ENCODE measurements around the gene SSBP4.

Gene SSBP4

GRCh38 chr19:18421371-18421959 is 2.3 kb downstream of the SSBP4 start:
- no peak for DNase-seq (ENCODE audit: low spot score)

GRCh38 chr19:18422530-18423191 is 3.5 kb downstream of the SSBP4 start:
- no peak for DNase-seq (ENCODE audit: low spot score)

- DNase-seq (ENCODE audit: low spot score) = no peak
Observed at GRCh38 chr19:18423258-18424020, 4.2 kb downstream of the SSBP4 start.

GRCh38 chr19:18424122-18424889 is 5.1 kb downstream of the SSBP4 start:
- DNase-seq (ENCODE audit: low spot score) = no peak

GRCh38 chr19:18424890-18425514 is 5.8 kb downstream of the SSBP4 start:
- DNase-seq (ENCODE audit: low spot score) = no peak

GRCh38 chr19:18425515-18426415 is 6.6 kb downstream of the SSBP4 start:
- no peak for DNase-seq (ENCODE audit: low spot score)

- DNase-seq (ENCODE audit: low spot score) = no peak
Observed at GRCh38 chr19:18426416-18426767, 7.2 kb downstream of the SSBP4 start.

GRCh38 chr19:18427080-18427742 is 8.0 kb downstream of the SSBP4 start:
- no peak for DNase-seq (ENCODE audit: low spot score)

GRCh38 chr19:18427743-18428113 is 8.5 kb downstream of the SSBP4 start:
- DNase-seq (ENCODE audit: low spot score) = no peak

- no peak for DNase-seq (ENCODE audit: low spot score)
Observed at GRCh38 chr19:18428173-18428786, 9.1 kb downstream of the SSBP4 start.

GRCh38 chr19:18428787-18429674 is 9.8 kb downstream of the SSBP4 start:
- no peak for DNase-seq (ENCODE audit: low spot score)

- no peak for DNase-seq (ENCODE audit: low spot score)
Observed at GRCh38 chr19:18429717-18430416, 10.7 kb downstream of the SSBP4 start.

GRCh38 chr19:18430417-18431144 is 11.4 kb downstream of the SSBP4 start:
- no peak for DNase-seq (ENCODE audit: low spot score)

GRCh38 chr19:18431351-18432197 is 12.4 kb downstream of the SSBP4 start:
- DNase-seq (ENCODE audit: low spot score) = no peak

- DNase-seq (ENCODE audit: low spot score) = no peak
Observed at GRCh38 chr19:18432275-18433014, 13.2 kb downstream of the SSBP4 start.

Data from HuH-7.5 (cell line).